ENCODE data around the gene MOB3B.
"Not testable (repeated sequence)": the region's sequence is repeated elsewhere in the genome, so short reads cannot be mapped to it uniquely, and the experiment has no call there.

Gene MOB3B

DNA sequence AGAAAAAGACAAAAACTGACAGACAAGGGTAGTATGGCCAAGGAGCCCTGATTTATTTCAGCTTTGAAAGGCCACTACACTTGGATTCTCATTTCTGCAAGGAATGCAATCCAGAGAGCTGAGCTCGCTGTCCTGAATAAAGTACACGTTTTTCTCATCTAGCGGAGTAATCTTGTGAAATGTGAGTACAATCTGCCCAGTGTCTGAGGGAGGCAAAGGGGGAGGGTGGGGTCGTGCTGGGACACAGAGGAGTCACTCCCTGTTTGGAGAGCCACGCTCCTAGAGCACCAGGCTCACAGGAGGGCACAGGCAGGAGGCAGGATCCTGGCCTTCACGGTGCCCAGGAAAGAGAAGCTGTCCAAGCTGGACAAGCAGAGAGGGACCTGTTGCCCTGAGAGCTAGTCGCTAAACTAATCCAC lies 56.5 kb downstream of the MOB3B start:
- peak; percentile 53 for DNase-seq

- DNase-seq, result no peak
Measured at GRCh38 chr9:27472195-27472594, 57.4 kb downstream of the MOB3B start.

GRCh38 chr9:27471789-27472188 lies 57.8 kb downstream of the MOB3B start:
- DNase-seq, result peak; percentile 24

GRCh38 chr9:27471366-27471765 lies 58.2 kb downstream of the MOB3B start:
- no peak for DNase-seq

DNA sequence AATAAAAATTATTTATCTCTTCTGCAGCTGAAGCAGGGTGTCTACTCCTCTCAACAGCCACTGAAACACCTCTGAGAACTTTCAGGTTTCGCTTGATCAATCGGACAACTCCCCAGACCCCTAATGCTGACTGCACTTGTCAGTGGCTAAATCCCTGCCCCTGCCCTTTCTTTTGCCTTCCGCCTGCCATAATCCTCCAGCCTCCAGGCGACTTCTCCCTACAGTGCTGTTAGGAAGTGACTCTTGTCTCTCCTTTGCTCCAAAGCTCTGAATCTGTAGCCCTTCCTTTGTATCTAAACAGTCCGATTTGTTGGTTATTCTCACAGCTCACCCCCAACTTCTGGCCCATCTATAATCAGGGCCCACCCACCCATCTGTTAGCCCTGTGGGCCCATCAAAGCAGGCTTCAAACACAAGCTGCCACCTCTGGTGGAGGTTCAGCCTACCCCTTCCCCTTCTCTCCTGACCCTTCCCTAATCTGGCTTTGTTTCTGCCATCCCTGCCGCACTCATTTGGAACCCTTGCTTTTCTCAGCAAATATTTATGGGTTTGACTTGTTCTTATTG lies 59.2 kb downstream of the MOB3B start:
- no peak for DNase-seq

DNA sequence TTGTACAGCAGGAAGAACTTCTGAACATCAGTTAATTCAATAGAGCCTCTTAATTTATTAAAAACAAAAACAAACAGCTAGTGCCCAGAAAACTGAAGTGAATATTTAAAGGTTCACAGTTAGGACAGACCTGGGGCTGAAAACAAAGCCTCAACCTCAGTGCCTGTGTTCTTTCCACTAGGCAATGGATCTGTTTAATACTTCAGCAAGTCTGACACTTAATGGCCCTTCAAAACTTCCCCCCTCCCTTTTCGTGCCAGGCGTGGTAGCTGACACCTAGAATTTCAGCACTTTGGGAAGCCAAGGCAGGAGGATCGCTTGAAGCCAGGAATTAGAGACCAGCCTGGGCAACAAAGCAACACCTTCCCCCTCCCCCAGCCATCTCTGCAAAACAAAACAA lies 60.1 kb downstream of the MOB3B start:
- DNase-seq, result no peak

GRCh38 chr9:27468462-27469110 lies 61.0 kb downstream of the MOB3B start:
- DNase-seq, result no peak

GRCh38 chr9:27468000-27468399 lies 61.6 kb downstream of the MOB3B start:
- no peak for DNase-seq

DNA sequence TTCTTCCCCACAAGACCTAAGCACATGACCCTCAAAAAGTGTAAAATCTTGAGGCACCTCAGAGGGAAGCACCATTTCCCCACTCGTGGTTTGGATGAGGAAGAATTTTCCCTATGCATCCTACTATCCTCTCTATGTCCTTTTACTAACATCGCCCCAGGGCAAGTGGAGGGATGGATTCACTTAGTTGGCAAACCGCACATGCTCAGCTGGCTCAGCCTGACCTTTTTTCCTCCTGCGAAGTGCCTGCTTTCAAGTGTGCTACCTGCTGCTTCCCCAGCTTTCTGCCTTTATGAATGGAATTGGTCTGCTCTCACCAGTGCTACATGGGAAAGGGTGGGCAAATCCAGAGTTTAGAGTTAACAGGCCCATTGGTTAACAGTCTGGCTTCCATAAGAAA lies 62.1 kb downstream of the MOB3B start:
- no peak for DNase-seq

DNA sequence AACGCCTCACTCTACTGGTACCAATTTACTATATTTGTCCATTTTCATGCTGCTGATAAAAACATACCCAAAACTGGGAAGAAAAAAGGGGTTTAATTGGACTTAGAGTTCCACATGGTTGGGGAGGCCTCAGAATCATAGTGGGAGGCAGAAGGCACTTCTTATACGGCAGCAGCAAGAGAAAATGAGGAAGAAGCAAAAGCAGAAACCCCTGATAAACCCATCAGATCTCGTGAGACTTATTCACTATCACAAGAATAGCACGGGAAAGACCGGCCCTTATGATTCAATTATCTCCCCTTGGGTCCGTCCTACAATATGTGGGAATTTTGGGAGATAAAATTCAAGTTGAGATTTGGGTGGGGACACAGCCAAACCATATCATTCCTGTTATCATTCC lies 63.1 kb downstream of the MOB3B start:
- DNase-seq, result not testable (repeated sequence)

- DNase-seq, result not testable (repeated sequence)
Measured at GRCh38 chr9:27464950-27465349, 64.7 kb downstream of the MOB3B start.

- no peak for DNase-seq
Measured at GRCh38 chr9:27462846-27463245, 66.8 kb downstream of the MOB3B start.

- DNase-seq, result no peak
Measured at GRCh38 chr9:27462434-27462833, 67.2 kb downstream of the MOB3B start.

DNA sequence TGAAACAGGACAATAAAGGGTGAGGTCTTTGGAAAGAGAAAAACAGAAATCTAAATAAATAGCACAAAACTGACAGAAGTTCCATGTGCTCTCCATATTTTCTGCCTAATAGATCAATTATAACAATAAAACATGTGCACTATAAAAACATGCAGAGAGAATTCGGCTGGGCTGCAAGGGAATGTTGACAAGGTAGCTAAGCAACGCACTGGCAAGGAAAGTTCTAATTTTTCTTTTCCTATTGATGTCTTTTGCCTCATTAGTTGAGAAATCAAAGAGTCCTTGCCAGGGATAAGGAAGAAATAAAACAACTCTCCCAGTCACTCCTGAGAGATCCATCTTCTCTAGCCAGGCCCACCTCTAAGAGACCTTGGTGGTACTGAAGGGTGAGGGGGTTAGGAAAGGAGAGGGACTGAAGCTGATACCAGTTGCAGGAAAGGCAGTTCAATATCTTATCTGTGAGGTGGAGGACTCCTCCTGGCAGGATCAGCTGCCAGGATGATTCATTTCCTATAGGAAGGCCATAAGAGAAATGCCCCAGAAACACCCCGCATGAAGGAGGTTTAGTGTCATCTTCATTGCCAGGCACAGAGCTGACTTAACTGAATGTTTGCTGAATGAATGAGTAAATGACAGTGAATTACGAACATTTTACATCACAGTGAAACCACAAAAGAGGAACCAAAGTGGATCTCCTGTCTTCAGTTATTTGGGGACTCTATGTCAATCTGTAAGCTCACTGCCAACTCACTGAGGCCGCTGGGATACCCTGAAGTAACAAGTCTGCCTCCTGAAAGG lies 69.2 kb downstream of the MOB3B start:
- peak; percentile 56 for DNase-seq

GRCh38 chr9:27457445-27457844 lies 72.2 kb downstream of the MOB3B start:
- DNase-seq, result no peak

- no peak for DNase-seq
Measured at GRCh38 chr9:27453860-27454553, 75.6 kb downstream of the MOB3B start.

DNA sequence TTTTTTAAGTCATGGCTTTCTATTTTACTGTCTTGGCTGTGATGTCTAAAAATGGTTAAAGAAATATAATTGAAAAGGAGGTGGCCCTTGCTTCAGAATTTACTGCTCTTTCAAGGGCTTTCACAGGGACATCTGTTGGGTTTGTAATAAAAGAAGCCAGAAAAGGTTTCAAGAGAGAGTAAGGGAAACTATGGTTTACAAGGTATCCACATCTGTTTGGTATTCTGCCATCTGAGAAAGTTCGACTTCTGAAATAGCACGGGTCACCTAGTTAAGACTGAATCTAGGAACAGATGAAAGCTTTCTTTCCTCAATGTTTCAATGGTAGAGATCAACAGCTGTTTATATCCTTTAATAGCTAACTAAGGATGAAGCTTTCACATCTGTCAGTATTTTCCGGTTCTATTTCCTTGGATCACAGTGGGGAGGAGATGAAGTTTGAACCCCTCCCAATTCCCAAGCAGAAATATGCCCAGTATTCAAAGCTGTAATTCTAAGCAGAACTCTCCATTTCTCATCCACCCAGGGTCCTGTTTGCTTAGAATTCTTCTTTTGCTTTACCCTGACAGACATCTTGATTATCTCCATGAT lies 78.3 kb downstream of the MOB3B start:
- no peak for DNase-seq

- DNase-seq, result no peak
Measured at GRCh38 chr9:27450752-27451151, 78.9 kb downstream of the MOB3B start.

DNA sequence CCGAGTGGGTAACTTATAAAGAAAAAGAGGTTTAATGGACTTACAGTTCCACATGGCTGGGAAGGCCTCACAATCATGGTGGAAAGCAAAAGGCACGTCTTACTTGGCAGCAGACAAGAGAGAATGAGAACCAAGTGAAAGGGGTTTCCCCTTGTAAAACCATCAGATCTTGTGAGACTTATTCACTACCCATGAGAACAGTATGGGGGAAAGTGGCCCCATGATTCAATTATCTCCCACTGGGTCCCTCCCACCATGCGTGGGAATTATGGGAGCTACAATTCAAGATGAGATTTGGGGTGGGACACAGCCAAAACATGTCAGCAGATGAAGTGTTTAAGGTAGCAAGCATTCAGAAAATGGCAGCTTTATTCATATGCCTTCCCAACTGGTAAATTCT lies 81.3 kb downstream of the MOB3B start:
- not testable (repeated sequence) for DNase-seq

- DNase-seq, result no peak
Measured at GRCh38 chr9:27447031-27447683, 82.5 kb downstream of the MOB3B start.

DNA sequence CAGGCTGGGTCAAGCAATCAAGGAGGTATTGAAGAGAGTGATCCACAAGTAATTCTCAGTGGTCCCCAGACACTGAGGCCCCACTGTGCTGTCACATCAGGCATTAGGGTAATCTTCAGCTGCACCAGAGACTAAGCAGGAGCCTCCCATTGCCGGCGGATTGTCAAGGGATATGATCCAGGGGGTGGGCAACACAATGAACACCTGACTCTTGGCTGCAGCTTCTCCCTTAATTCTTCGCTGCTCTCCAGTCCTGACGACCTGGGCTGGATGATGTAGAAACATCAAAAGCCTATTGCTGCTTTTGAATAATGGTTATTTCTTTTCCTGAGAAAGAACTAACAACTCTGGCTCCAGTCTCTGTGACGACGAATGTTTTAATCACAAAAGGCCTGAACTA lies 83.9 kb downstream of the MOB3B start:
- no peak for DNase-seq

- no peak for DNase-seq
Measured at GRCh38 chr9:27445057-27445595, 84.5 kb downstream of the MOB3B start.
